ENCODE results near the gene RASSF1. TPM values are rescaled to one million over a fixed set of nuclear protein-coding genes. Genes with fewer than 3 reads are reported as not detected.

Gene RASSF1
- total RNA-seq, 1 donor from 2014 or later = 28.8 TPM

- no peak for DNase-seq
Measured at GRCh38 chr3:50342813-50343633, 2.4 kb upstream of the RASSF1 start.

GRCh38 chr3:50341996-50342650, 1.5 kb upstream of the RASSF1 start:
- DNase-seq = no peak

GRCh38 chr3:50341537-50341936, 901 bp upstream of the RASSF1 start:
- no peak for DNase-seq

GRCh38 chr3:50340147-50340447, 539 bp downstream of the RASSF1 start:
- DNase-seq = no peak

- DNase-seq = no peak
Measured at GRCh38 chr3:50339485-50340146, 1.0 kb downstream of the RASSF1 start.

- DNase-seq = no peak
Measured at GRCh38 chr3:50338965-50339364, 1.7 kb downstream of the RASSF1 start.

- DNase-seq = peak; percentile 100
Measured at GRCh38 chr3:50337175-50337861, 3.3 kb downstream of the RASSF1 start.

- DNase-seq = peak; percentile 44
Measured at GRCh38 chr3:50336452-50337174, 4.0 kb downstream of the RASSF1 start.

GRCh38 chr3:50334339-50335075, 6.1 kb downstream of the RASSF1 start:
- peak; percentile 67 for DNase-seq

GRCh38 chr3:50333744-50334328, 6.8 kb downstream of the RASSF1 start:
- peak; percentile 88 for DNase-seq

GRCh38 chr3:50331364-50331907, 9.2 kb downstream of the RASSF1 start:
- no peak for DNase-seq

- DNase-seq = no peak
Measured at GRCh38 chr3:50330330-50330729, 10.3 kb downstream of the RASSF1 start.

GRCh38 chr3:50327943-50328691, 12.5 kb downstream of the RASSF1 start, which contains the start of gene TUSC2:
TSS of gene TUSC2 (minus strand) at chr3:50328223. CDS start at chr3:50328099, 124 bp downstream.
- DNase-seq = peak; percentile 98

GRCh38 chr3:50327129-50327528, 13.5 kb downstream of the RASSF1 start:
- DNase-seq = no peak

GRCh38 chr3:50326182-50326541, 14.5 kb downstream of the RASSF1 start:
- DNase-seq = no peak

- no peak for DNase-seq
Measured at GRCh38 chr3:50325497-50326181, 15.0 kb downstream of the RASSF1 start.

GRCh38 chr3:50325113-50325480, 15.5 kb downstream of the RASSF1 start:
- DNase-seq = no peak

GRCh38 chr3:50324351-50325112, 16.1 kb downstream of the RASSF1 start:
- DNase-seq = peak; percentile 89

All from dermis blood vessel endothelial cell (primary cell).